ENCODE measurements around the gene DGKI.

DNA sequence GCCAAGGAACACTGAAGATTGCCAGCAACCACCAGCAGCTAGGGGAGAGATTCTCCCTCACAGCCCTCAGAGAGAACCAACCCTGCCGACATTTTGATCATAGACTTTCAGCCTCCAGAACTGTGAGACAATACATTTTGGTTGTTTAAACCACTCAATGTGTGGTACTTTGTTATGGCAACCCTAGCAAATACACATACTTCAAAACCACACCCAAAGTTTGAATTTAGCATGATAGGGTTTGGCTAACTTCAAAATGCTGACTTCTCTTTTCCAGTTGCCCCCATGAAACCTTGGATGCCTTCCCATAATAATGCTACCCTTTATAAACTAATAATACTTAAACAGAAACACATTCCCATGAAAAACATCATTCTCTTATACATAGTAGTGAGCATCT, 149.8 kb downstream of the DGKI start:
- TF ChIP-seq, protein P1, sequence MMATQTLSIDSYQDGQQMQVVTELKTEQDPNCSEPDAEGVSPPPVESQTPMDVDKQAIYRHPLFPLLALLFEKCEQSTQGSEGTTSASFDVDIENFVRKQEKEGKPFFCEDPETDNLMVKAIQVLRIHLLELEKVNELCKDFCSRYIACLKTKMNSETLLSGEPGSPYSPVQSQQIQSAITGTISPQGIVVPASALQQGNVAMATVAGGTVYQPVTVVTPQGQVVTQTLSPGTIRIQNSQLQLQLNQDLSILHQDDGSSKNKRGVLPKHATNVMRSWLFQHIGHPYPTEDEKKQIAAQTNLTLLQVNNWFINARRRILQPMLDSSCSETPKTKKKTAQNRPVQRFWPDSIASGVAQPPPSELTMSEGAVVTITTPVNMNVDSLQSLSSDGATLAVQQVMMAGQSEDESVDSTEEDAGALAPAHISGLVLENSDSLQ (IDR thresholded peaks at IDR 0.05), result no peak
- no peak for TF ChIP-seq BHLHE40 (IDR thresholded peaks at IDR 0.05; ENCODE audit: borderline replicate concordance)
- no peak for TF ChIP-seq FOXM1 (IDR thresholded peaks at IDR 0.05; ENCODE audit: borderline replicate concordance)
- TF ChIP-seq SP1 (IDR thresholded peaks at IDR 0.05), result no peak
- no peak for TF ChIP-seq ELF4 (IDR thresholded peaks at IDR 0.05)
- TF ChIP-seq NFRKB (IDR thresholded peaks at IDR 0.05), result no peak
- no peak for TF ChIP-seq FOXA1 (IDR thresholded peaks at IDR 0.05)
- TF ChIP-seq ARNT (IDR thresholded peaks at IDR 0.05), result no peak
- TF ChIP-seq TARDBP (IDR thresholded peaks at IDR 0.05), result no peak
